Measurements from ENCODE around the gene MPIG6B.

MPIG6B gene

DNA sequence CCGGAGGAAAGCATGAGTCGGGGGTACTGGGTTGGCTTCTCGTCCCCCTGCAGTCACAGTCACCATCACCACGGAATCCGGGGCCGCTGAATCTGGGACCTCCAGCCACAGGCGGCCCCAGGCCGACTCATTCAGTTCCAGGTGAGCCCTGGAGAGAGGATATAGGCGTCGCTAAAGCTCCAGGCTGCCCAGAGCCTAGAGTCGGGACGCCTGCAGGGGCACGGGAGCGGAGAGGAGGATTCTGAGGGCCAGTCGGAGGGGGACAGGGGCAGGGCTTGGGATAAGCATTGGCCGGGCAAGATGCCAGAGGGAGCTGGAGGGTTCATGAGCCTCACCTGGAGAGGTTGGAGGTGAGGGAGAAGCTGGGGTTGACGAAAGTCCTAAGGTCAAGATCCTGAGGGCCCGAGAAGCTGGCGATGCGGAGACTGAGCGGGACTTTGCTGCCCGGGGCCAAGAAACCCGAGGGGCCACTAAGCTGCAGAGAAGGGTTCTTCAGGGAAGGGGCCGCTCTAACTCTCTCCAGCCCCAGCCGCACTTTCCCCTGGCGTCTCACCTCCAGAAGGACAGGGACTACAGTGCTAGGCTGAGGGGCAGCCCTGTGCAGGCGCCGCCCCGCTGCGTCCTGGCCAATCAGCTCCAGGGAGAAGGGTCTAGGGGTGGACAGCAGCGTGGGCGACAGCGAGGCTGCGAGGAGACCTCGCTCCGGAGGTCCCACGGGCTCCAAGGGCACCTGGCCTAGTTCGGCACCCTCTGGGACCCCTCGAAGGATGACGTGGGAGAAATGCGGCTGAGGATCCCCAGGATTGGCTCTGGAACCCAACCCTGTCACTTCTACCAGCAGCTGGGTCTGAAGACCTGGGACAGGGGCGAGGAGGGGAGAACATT lies 43.0 kb downstream of the MPIG6B start:
- TF ChIP-seq POLR2A (IDR thresholded peaks at IDR 0.05; ENCODE audit: low read depth, low read length) (no peak), TAF1 (IDR thresholded peaks at IDR 0.05; ENCODE audit: borderline replicate concordance, low read depth, low read length) (no peak), POLR2AphosphoS5 (IDR thresholded peaks at IDR 0.05; ENCODE audit: low read depth, low read length) (no peak)
- DNase-seq (ENCODE audit: insufficient read length), result no peak
- FAIRE-seq, result no peak

DNA sequence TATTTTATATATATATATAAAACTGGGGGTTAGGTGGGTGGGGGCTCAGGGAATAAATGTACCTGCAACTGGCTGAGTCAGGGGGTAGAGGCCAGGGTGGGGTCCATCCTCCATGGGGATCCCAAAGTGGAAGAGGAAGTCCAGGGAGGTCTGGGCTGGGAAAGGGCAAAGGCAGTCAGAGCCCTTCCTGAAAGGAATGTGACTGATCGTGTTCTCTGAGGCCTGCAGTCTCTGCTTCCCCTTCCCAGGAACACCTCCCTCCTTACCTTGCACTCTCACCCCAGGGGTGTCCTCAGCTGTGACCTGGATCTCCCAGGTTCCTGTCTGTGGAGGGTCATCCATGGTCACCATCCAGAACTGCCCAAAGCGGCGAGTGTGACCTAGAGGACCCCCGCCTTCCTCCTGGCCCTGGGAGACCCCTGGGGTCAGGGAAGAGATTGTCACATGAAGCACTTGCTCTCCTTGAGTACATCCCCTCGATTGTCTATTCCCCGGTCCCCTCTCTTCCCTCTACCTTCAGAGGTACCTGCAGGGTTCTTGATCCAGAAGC lies 44.0 kb downstream of the MPIG6B start:
- DNase-seq (ENCODE audit: insufficient read length), result no peak
- no peak for FAIRE-seq
- TF ChIP-seq POLR2AphosphoS5 (IDR thresholded peaks at IDR 0.05; ENCODE audit: low read depth, low read length) (no peak), POLR2A (IDR thresholded peaks at IDR 0.05; ENCODE audit: low read depth, low read length) (no peak), TAF1 (IDR thresholded peaks at IDR 0.05; ENCODE audit: borderline replicate concordance, low read depth, low read length) (no peak)

DNA sequence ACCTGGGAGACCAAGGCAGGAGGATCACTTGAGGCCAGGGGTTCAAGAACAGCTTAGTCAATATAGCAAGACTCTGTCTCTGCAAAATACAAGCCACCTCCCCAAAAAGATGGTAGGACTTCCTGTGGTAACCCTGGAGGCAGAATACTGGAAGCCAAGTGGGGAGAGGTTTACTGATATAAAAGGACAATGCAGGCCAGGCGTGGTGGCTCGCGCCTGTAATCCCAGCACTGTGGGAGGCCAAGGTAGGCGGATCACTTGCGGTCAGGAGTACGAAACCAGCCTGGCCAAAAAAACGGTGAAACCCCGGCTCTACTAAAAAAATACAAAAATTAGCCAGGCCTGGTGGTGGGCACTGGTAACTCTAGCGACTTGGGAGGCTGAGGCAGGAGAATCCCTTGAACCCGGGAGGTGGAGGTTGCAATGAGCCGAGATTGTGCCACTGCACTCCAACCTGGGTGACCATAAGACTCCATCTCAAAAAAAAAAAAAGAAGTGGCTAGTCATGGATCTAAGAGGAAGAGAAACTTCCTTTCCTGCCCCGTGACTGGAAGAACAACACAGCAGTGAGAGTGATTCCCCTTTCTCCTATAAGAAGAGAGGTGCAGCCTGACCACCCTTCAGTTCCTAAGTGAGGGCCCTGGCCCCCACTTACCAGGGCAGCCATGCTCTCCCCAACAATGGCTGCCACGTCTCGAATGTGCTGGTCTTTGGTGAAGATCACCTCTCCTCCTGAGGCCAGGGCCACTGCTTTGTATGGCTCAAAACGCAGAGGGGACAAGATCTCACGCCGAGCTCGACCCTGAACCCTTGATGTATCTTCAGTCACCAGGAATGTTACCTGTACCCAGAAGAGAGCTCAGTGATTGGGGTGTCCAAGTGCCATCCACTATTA lies 45.4 kb downstream of the MPIG6B start:
- TF ChIP-seq TAF1 (IDR thresholded peaks at IDR 0.05; ENCODE audit: borderline replicate concordance, low read depth, low read length) (no peak), POLR2AphosphoS5 (IDR thresholded peaks at IDR 0.05; ENCODE audit: low read depth, low read length) (no peak), POLR2A (IDR thresholded peaks at IDR 0.05; ENCODE audit: low read depth, low read length) (no peak)
- FAIRE-seq (no peak), DNase-seq (ENCODE audit: insufficient read length) (no peak)

DNA sequence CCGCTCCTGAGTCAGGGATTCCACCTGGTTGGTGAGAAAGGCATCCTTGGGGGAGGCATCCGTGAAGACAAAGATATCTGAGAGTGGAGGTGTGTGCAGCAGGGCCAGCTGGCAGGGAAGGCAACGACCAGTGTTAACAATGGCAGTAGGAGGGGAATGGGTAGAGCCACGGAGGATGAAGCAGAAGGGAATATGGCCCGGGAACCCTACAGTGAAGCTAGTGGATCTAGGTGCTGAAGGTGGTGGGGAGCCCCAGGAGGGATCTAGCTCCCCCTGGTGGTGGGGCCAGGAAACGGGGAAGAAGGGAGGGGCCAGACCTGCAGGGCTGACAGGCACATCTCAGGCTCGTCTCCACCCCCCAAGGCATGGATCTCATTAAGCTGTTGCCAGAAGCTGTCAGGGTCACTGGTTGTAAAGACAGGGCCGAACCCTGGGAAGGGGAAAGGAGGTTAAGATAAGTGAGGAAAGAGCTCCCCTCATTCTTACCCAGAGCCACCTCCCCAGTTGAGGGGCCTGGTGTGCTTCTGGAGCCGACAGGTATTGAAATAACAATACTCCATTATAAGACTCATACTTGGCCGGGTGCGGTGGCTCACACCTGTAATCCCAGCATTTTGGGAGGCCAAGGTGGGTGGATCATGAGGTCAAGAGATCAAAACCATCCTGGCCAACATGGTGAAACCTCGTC lies 46.7 kb downstream of the MPIG6B start:
- FAIRE-seq (no peak), DNase-seq (ENCODE audit: insufficient read length) (peak; percentile 95)
- no peak for TF ChIP-seq TAF1 (IDR thresholded peaks at IDR 0.05; ENCODE audit: borderline replicate concordance, low read depth, low read length)
- no peak for TF ChIP-seq POLR2AphosphoS5 (IDR thresholded peaks at IDR 0.05; ENCODE audit: low read depth, low read length)
- TF ChIP-seq POLR2A (IDR thresholded peaks at IDR 0.05; ENCODE audit: low read depth, low read length), result no peak

DNA sequence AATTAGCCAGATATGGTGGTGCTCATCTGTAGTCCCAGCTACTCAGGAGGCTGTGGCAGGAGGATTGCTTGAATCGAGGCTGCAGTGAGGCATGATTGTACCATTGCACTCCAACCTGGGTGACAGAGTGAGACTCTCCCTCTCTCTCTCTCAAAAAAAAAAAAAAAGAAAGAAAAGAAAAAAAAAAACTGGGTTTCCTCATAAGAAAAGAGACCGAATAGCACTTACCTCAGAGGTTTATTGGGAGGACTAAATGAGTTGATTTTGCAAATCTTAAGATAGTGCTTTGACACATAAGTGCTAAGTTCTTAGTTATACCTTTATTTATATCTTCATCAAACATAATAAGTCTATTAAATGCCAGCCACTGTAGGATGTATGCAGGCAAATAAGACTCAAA lies 47.7 kb downstream of the MPIG6B start:
- no peak for FAIRE-seq

DNA sequence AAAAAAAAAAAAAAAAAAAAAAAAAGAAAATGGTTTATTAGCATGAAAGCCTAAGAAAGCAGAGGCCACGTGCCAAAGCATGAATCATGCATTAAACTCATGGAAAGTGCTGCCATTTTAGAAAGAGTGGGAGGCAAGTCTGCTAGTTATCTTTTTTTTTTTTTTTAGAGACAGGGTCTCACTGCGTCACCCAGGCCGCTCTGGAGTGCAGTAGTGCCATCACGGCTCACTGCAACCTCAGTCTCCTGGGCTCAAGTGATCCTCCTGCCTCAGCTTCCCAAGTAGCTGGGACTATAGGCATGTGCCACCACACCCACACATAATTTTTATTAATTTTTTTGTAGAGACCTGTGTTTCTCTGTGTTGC lies 48.8 kb downstream of the MPIG6B start:
- no peak for TF ChIP-seq POLR2A (IDR thresholded peaks at IDR 0.05; ENCODE audit: low read depth, low read length)
- DNase-seq (ENCODE audit: insufficient read length) (no peak), FAIRE-seq (no peak)

More for the DNA sequence above, 47.7 kb downstream of the MPIG6B start:
- TF ChIP-seq TAF1 (IDR thresholded peaks at IDR 0.05; ENCODE audit: borderline replicate concordance, low read depth, low read length), result no peak
- no peak for TF ChIP-seq POLR2AphosphoS5 (IDR thresholded peaks at IDR 0.05; ENCODE audit: low read depth, low read length)
- no peak for TF ChIP-seq POLR2A (IDR thresholded peaks at IDR 0.05; ENCODE audit: low read depth, low read length)
- DNase-seq (ENCODE audit: insufficient read length), result no peak

DNA sequence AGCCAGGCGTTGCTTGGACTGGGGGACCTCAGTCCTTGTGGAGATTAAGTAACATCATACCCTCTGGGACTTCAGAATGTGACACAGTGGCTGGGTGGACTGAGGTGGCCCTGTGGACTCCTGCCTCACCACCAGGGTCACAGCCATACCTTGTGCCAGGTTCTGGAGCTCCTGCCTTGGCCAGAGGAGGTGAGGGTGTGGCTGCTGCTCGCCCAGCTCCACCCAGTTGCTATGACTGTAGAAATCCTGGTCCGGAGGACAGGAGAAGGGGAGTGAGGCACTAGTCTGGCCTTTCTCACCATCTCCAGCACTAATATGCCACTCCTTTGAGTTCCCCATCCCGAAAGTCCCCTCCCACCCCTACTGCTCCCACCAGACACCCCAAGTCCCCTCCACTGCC lies 52.0 kb downstream of the MPIG6B start:
- no peak for FAIRE-seq
- no peak for TF ChIP-seq POLR2A (IDR thresholded peaks at IDR 0.05; ENCODE audit: low read depth, low read length)
- no peak for TF ChIP-seq TAF1 (IDR thresholded peaks at IDR 0.05; ENCODE audit: borderline replicate concordance, low read depth, low read length)
- TF ChIP-seq POLR2AphosphoS5 (IDR thresholded peaks at IDR 0.05; ENCODE audit: low read depth, low read length), result no peak
- no peak for DNase-seq (ENCODE audit: insufficient read length)

DNA sequence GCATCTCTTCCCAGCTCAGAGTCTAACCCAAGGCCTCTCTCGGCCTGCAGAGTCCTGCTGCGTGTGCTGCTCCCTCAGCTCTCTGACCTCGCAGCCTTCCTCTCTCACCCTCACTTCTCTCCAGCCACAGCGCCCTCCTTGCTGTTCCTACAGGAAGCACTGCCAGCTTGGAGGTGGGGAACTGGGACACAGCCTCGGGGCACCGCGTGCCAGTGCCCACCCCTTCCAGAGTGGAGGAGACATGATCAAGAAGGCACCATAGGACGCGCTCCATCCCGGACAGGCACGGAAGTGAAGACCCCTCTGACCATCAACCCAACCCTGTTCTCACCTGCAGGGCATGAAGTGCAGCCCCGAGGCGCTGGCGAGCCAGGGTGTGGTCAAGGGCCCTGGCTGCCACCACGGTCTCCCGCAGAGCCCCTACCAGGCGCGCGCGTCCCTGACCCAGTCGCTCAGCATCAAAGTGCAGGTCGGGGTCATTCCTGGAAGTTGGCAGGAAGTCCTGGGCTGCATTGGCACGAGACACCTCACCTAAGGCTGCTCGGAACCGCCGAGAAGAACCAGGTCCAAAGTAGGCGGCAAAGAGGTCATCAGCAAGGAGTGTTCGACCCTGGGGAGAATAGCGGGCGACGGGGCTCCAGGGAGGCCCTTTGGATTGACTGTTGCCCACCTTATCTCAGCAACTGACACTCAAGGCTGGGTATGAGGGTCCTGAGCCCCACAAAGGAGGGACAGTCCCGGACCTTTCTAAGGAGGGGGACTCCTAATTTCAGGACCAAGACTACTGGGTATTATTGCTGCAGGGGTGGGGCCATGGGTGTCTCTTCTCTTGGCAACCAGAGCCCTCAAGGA lies 52.7 kb downstream of the MPIG6B start:
- FAIRE-seq (no peak), DNase-seq (ENCODE audit: insufficient read length) (no peak)
- no peak for TF ChIP-seq TAF1 (IDR thresholded peaks at IDR 0.05; ENCODE audit: borderline replicate concordance, low read depth, low read length)
- TF ChIP-seq POLR2A (IDR thresholded peaks at IDR 0.05; ENCODE audit: low read depth, low read length), result no peak
- TF ChIP-seq POLR2AphosphoS5 (IDR thresholded peaks at IDR 0.05; ENCODE audit: low read depth, low read length), result no peak

Data from GM12892 (cell line).